HepG2 (cell line): ENCODE data around the gene RBBP8NL. TPM values are rescaled to one million over a fixed set of nuclear protein-coding genes. Genes with fewer than 3 reads are reported as not detected.
A peak's percentile ranks its signal among the peaks of the same experiment; 100 is the strongest.

Source experiments
- ARNT ChIP-seq: fragments of 450-650 bp; IDR thresholded peaks from 2 replicates; pipeline ENCODE4 v1.6.1; 2017
- ISL2 ChIP-seq: sonication (generic); formaldehyde crosslinking; IDR thresholded peaks from 2 replicates; pipeline ENCODE4 v1.5.0; 2020; ENCODE audit warnings: missing genetic modification reagents
- MLLT10 ChIP-seq: sonication (generic); formaldehyde crosslinking; IDR thresholded peaks from 2 replicates; pipeline ENCODE4 v1.4.0; 2020; ENCODE audit warnings: missing genetic modification reagents
- POGZ ChIP-seq: sonication (generic); formaldehyde crosslinking; IDR thresholded peaks from 2 replicates; pipeline ENCODE4 v1.4.0; 2020; ENCODE audit warnings: mild to moderate bottlenecking, missing genetic modification reagents
- RBAK ChIP-seq: sonication (generic); formaldehyde crosslinking; IDR thresholded peaks from 2 replicates; pipeline ENCODE4 v1.5.1; 2020; ENCODE audit warnings: mild to moderate bottlenecking, missing genetic modification reagents
- SNAPC2 ChIP-seq: sonication (generic); formaldehyde crosslinking; IDR thresholded peaks from 2 replicates; pipeline ENCODE4 v1.8.1; 2022; ENCODE audit warnings: mild to moderate bottlenecking, missing genetic modification reagents
- SP2 ChIP-seq: sonication (generic); formaldehyde crosslinking; IDR thresholded peaks from 2 replicates; pipeline ENCODE4 v1.5.1; 2020; ENCODE audit warnings: mild to moderate bottlenecking, missing genetic modification reagents
- ZBTB39 ChIP-seq: sonication (generic); formaldehyde crosslinking; IDR thresholded peaks from 2 replicates; pipeline ENCODE4 v1.5.0; 2020; ENCODE audit warnings: missing genetic modification reagents
- ZC3H13 ChIP-seq: sonication (generic); formaldehyde crosslinking; IDR thresholded peaks from 2 replicates; pipeline ENCODE4 v1.8.1; 2023; ENCODE audit warnings: mild to moderate bottlenecking, missing genetic modification reagents, moderate library complexity
- ZNF207 ChIP-seq: fragments of 450-650 bp; IDR thresholded peaks from 2 replicates; pipeline ENCODE4 v1.6.1; 2016; ENCODE audit warnings: antibody characterized with exemption, borderline replicate concordance
- ZNF646 ChIP-seq: sonication (generic); formaldehyde crosslinking; IDR thresholded peaks from 2 replicates; pipeline ENCODE4 v1.9.0; 2021; ENCODE audit warnings: mild to moderate bottlenecking, missing genetic modification reagents
- ZNF660 ChIP-seq: sonication (generic); formaldehyde crosslinking; IDR thresholded peaks from 2 replicates; pipeline ENCODE4 v1.5.1; 2020; ENCODE audit warnings: mild to moderate bottlenecking, low read depth, missing genetic modification reagents, borderline replicate concordance
- ZNF704 ChIP-seq: sonication (generic); formaldehyde crosslinking; IDR thresholded peaks from 2 replicates; pipeline ENCODE4 v1.8.1; 2023; ENCODE audit warnings: mild to moderate bottlenecking, inconsistent platforms, moderate library complexity, missing genetic modification reagents, borderline replicate concordance
- ZNF878 ChIP-seq: sonication (generic); formaldehyde crosslinking; IDR thresholded peaks from 2 replicates; pipeline ENCODE4 v1.8.1; 2023; ENCODE audit warnings: mild to moderate bottlenecking, missing genetic modification reagents, moderate library complexity
- polyA plus RNA-seq, 8 experiments: library from polyadenylated mRNA; depleted of rRNA in 3 of 8; stranded (reverse) in 7 of 8; unstranded in 1 of 8; fragments of >200 nt; fragmentation: Illumina TruSeq in 4 of 8; extraction: Trizol in 4 of 8; gene quantifications; 2 replicates each; pipeline versions ENCODE4 v1.2.1 to v1.2.3, GENCODE V29; 2011 to 2016; ENCODE audit warnings: low read depth in 4 of 8, missing spikeins in 1 of 8, mixed read lengths in 1 of 8; ENCODE audit not compliant: insufficient read depth in 1 of 8
- total RNA-seq, 5 experiments: library from RNA; depleted of rRNA; stranded (reverse); fragments of >200 nt; fragmentation: Illumina TruSeq; extraction: Trizol; gene quantifications; 2 replicates each; pipeline ENCODE4 v1.2.3, GENCODE V29; 2016; ENCODE audit warnings: low read depth in 1 of 5
- TF ChIP-seq, protein P1 (sequence below): sonication (generic); formaldehyde crosslinking; conservative IDR thresholded peaks from 2 replicates; pipeline ENCODE4 v1.4.0; 2020; ENCODE audit warnings: missing genetic modification reagents
- TF ChIP-seq, protein P2 (sequence below): sonication (generic); formaldehyde crosslinking; IDR thresholded peaks from 2 replicates; pipeline ENCODE4 v1.5.0; 2020; ENCODE audit warnings: mild to moderate bottlenecking, missing genetic modification reagents, moderate library complexity

RBBP8NL gene
- total and polyA plus RNA-seq, 2 of the 13 experiments (the other 11 are each of a cell fraction or from before 2014, with no cell fraction given) = 0.69 to 0.86 TPM

- TF ChIP-seq, protein P1, sequence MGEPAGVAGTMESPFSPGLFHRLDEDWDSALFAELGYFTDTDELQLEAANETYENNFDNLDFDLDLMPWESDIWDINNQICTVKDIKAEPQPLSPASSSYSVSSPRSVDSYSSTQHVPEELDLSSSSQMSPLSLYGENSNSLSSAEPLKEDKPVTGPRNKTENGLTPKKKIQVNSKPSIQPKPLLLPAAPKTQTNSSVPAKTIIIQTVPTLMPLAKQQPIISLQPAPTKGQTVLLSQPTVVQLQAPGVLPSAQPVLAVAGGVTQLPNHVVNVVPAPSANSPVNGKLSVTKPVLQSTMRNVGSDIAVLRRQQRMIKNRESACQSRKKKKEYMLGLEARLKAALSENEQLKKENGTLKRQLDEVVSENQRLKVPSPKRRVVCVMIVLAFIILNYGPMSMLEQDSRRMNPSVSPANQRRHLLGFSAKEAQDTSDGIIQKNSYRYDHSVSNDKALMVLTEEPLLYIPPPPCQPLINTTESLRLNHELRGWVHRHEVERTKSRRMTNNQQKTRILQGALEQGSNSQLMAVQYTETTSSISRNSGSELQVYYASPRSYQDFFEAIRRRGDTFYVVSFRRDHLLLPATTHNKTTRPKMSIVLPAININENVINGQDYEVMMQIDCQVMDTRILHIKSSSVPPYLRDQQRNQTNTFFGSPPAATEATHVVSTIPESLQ (CRISPR knock-in tag) = no peak
- TF ChIP-seq ZNF878 (CRISPR knock-in tag) = peak; percentile 48; the same call in 1 of the 2 replicates
- 0 out of 2 replicates have a peak, but pooled peaks have one; percentile 68 for TF ChIP-seq SNAPC2 (CRISPR knock-in tag)
- TF ChIP-seq, protein P2, sequence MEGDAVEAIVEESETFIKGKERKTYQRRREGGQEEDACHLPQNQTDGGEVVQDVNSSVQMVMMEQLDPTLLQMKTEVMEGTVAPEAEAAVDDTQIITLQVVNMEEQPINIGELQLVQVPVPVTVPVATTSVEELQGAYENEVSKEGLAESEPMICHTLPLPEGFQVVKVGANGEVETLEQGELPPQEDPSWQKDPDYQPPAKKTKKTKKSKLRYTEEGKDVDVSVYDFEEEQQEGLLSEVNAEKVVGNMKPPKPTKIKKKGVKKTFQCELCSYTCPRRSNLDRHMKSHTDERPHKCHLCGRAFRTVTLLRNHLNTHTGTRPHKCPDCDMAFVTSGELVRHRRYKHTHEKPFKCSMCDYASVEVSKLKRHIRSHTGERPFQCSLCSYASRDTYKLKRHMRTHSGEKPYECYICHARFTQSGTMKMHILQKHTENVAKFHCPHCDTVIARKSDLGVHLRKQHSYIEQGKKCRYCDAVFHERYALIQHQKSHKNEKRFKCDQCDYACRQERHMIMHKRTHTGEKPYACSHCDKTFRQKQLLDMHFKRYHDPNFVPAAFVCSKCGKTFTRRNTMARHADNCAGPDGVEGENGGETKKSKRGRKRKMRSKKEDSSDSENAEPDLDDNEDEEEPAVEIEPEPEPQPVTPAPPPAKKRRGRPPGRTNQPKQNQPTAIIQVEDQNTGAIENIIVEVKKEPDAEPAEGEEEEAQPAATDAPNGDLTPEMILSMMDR (CRISPR knock-in tag) = no peak; the same call in 1 of the 2 replicates
- TF ChIP-seq SP2 (CRISPR knock-in tag) = no peak
- TF ChIP-seq MLLT10 = no peak
- TF ChIP-seq ZC3H13 = peak; percentile 13; the same call in 1 of the 2 replicates
- no peak for TF ChIP-seq ZNF704 (CRISPR knock-in tag)
- peak; percentile 70; the same call in 1 of the 2 replicates for TF ChIP-seq ZBTB39 (CRISPR knock-in tag)
- TF ChIP-seq POGZ (CRISPR knock-in tag) = 0 out of 2 replicates have a peak, but pooled peaks have one; percentile 39
- TF ChIP-seq ISL2 (CRISPR knock-in tag) = peak; percentile 64
- TF ChIP-seq ZNF646 = no peak
- TF ChIP-seq ZNF660 (CRISPR knock-in tag) = no peak; the same call in 1 of the 2 replicates
- no peak for TF ChIP-seq ZNF207
- TF ChIP-seq ARNT = no peak
- TF ChIP-seq RBAK (CRISPR knock-in tag) = no peak
Measured at GRCh38 chr20:62368392-62368975, 58.9 kb downstream of the RBBP8NL start (continued).
